RPMI8226 (cell line): ENCODE measurements around the gene RNF217.
"Not testable (repeated sequence)": the region's sequence is repeated elsewhere in the genome, so short reads cannot be mapped to it uniquely, and the experiment has no call there.

Experiments used
- DNase-seq: peaks from one replicate; pipeline ENCODE4 v3.0.0-alpha.2; 2015

RNF217 gene

DNA sequence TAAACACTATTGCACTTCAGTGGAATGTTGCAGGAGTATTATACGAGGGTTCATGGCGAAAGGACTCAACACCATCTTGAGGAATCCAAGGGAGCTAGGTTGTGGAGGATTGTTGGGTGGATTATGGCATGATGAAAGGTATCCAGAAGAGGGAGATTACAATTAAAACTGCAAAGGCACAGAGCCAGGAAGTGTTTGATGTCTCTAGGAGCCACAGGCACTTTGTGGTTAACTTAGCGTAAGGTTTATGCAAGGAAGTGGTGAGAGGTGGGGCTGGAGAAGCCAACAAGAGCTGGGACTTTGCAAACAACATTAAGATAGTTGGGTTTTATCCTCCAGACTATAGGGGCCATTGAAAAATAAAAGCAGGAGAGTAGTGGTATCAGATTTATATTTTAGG, 104.7 kb downstream of the RNF217 start:
- DNase-seq = no peak

- DNase-seq = no peak
Observed at GRCh38 chr6:125067552-125067951, 105.3 kb downstream of the RNF217 start.

DNA sequence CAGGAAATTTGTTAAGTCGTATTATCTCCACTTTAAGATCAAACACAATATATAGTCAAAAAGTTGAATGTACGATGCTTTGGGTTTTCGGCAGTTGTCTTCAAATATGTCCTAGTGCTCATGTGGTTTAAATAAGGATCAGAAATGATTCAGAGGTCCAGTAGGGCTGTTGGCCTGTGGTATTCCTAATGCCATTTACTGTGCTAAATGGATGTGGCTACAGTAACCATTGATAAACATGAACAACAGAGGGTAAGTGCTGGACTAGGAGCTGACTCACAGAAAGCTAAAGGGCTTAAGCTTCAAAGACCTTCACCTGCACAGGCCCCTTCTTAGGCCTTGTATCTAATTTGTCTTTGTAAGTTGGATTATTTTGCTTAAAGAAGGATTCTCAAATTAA, 110.8 kb downstream of the RNF217 start:
- no peak for DNase-seq

DNA sequence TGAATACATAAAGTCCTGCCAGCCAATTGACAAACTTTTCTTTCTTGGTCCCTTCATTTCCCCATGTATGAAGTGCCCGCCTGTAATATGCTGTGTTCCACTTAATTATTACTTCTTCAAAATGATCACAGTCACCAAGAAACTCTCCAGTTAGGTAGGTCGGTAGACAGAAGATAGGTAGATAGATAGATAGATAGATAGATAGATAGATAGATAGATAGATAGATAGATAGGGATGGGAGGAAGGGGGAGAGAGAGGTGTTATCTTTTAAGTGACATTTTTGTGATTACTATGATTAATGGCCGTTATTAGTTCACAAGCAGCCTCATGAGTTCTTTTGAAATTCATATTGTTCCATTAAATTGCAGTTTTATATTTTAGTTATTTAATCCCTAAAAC, 111.9 kb downstream of the RNF217 start:
- no peak for DNase-seq

GRCh38 chr6:125075073-125075472, 112.8 kb downstream of the RNF217 start:
- not testable (repeated sequence) for DNase-seq

DNA sequence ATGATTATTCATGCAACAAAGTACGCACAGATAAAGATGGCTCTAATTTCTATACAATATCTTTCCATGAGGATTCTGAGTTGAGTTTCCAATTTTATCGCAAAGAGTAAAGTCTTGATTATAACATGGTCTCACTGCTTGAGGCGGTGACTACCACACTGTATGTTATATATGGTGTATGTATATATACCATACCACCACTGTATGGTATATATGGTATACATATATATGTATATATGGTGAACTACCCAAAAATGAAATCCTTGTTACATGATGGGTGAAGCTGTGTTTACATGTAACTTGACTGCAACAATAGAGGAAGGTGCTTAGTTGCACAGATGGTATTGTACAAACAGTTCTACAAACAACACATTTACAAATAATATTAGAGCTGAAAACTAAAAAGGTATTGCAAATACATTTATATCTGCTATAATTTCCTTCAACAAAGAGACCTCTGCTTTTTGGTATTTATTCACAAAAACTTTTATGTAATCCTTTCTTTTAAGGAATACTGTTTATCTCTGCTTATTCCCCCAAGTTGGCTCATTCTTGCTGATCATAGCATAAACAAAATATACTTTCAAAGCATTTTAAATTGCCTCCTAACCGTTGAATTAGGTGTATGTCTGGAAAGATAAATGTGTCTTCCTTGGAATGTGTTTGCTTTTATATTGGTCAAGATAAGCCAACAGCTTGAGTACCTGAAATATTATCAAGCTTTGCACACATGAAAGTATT, 113.7 kb downstream of the RNF217 start:
- DNase-seq = no peak

- no peak for DNase-seq
Observed at GRCh38 chr6:125076482-125076742, 114.2 kb downstream of the RNF217 start.

GRCh38 chr6:125077453-125077852, 115.2 kb downstream of the RNF217 start:
- no peak for DNase-seq

- DNase-seq = no peak
Observed at GRCh38 chr6:125078602-125079321, 116.5 kb downstream of the RNF217 start.

DNA sequence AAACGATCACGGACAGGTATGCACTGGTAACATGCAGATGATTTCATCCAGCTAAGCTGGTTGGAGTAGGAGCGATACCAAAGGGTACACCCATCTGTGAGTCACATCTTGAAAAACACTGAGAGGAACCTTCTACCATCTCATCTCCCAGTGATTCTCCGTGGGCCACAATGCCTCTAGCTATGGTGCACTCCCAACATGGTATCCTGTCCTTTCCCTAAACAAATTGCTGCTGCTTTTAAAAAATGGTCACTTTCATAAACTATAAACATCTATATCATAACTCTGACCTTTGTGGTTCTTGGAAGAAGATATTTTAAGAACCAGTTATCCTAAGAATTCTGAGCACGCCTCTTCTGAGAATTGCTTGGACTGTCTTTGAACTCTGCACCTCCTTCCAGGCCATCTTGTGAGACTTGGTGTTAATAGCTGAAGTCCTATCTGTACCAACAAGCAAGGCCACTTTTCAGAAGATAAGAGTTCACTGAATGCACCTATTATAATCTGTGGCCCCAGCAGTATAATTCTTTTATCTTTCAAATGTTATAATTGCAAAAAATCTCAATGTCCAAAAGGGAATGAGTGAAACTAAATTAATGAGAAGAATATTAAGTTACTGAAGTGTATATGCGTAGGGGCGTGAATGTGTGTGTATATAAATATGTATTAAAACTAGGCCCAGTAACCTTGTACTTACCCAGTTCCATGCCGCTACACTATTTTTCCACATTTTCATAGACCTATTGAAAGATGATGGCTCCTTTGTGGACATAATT, 120.9 kb downstream of the RNF217 start:
- DNase-seq = no peak

GRCh38 chr6:125083684-125083990, 121.4 kb downstream of the RNF217 start:
- DNase-seq = no peak

DNA sequence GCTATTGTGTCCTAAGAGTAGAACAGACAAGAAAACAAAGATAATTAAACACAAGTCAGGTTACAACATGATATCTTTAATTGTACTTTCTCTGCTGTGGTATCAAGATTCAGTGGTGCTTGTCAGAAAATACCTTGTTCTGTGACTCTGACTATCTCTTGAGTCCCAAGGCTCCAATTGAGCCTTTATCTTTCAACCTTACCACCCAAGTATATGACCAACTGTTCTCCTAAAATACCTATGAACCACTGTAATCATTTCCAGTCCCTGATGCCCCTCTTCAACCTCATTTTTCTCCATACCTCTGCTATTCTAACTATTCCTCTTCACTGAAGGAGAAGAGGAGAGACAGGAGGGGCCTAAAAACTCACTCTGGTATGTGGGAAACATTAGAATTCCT, 124.5 kb downstream of the RNF217 start:
- no peak for DNase-seq

GRCh38 chr6:125088963-125089362, 126.7 kb downstream of the RNF217 start:
- no peak for DNase-seq

GRCh38 chr6:125094563-125094962, 132.3 kb downstream of the RNF217 start:
- no peak for DNase-seq

DNA sequence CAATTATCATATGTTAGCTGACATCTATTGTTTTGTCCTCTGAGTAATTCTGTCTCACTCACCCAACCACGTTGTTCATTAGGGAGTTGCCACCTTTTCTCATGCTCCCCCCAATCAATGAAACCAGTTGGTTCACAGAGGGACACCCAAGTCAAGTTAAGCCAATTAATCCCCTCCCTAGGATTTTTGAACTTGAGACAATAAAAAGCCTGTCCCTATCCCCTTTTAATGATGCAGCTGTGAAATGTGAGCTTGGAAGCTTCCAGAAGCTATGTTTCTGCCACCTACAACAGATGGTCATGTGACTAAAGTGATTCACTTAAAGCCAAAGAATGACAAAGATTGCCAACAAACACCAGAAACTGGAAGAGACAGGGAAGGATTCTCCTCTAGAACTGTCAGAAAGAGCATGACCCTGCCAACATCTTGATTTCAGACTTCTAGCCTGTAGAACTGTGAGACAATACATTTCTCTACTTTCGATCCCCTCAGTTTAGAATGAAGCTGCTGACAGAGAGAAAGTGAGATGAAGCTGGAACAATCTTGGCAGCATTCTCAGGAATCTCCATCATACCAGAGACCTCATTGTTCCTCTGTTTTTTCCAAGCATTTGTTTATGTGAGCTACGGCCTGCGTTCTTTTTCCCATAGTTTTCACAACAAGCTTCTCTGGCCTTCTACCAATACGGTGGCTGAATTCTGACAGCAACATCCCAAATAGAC, 133.5 kb downstream of the RNF217 start:
- DNase-seq = no peak

DNA sequence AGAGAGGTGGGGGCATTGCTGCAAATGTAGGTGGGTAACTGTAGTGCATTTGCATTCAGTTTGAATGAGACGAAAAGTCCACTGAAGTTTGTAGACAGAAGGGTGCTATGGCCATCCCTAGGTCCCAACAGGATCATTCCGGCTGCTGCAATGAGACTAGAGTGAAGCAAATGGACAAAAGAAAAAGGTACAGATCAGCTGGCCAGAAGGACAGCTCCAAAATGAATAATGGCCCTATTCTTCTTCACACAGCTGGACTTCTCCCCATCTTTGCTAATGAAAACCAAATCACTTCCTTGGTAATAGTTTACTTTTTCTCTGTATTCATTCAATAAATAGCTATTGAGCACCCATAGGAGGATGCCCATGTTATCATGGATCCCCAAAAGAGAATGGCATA, 134.9 kb downstream of the RNF217 start:
- DNase-seq = no peak

GRCh38 chr6:125098253-125098652, 136.0 kb downstream of the RNF217 start:
- no peak for DNase-seq

DNA sequence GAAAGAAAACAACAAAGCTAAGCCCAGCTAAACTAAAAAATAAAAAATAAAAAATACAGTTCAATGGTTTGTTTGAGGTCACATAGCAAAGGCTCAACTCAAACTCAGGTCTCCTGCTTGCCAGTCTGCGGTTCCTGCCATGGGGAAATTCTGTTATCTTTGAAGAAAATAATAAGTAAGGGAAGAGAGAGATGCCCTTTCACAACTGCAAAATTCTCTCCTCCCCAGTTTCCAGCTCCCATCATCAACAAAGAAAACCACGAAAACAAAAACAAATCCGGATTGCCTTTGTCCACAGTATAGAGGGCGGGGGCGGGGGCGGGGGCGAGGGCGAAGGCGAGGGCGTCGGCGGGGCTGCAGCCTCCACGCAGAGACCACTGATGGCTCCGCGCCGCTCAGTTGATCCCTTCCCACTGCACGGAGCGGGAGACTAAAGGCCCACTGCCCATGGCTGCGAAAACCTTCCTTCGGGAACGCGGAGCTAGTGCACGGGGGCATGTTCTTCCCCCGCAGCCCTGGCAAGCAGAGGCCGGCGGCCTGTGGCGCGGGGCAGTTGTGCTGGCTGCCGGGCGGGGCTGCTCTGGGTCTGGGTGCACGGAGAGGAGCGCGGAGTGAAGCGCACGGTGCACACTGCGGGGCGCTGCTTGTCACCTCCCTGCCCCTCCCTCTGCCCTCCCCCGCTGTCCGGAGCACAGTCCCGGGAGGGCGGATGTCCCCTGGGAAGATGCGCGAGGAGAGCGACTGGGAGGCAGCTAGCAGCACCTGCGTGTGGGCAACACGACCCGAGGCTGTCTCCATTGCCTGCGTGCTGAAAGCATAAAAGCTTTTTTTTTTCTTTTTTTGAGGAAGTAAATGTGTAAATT, 137.2 kb downstream of the RNF217 start:
- DNase-seq = peak; percentile 19

DNA sequence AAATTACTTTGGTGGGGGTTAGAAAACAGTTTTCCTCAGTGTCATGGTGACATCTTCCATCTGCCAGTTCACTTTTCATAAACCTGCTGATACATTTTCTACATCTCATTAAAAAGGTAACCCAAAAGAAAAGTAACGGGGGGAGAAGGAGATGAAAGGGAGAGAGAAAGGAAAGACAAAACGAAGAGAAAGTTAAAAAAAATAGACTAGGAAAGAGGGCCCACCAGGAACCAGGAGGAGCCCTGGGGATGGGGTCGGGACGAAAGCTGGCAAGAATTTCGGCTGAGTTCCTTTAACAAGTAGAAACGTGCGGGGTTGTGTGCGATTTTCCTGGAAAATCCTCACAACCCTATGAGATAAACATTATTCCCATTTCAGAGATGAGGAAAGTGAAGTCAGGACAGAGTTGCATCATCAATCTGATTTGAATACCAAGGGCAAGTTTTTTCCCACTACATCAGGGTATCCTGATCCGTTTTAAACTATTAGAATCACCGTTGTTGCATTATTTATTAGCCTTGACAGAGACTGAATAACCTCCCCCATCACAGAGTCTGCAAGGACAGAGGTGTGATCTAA, 137.9 kb downstream of the RNF217 start:
- DNase-seq = no peak

DNA sequence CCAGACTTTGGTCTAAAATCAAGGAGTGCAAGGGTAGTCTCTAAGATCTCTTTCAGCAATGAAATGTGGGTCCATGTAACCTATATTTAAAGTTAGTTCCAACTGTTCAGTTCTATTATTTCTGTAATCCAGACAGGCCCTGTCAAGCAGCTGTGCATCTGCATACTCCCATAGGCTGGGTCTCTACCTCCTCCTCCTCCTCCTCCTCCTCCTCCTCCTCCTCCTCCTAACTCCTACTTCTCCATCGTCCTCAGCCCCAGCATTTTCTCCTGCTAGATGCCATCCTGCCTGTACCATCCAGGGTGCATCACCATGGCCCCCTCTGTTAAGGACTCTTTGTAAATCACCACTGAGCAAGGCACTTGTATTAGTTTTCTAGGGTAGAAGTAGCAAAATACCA, 138.9 kb downstream of the RNF217 start:
- no peak for DNase-seq

DNA sequence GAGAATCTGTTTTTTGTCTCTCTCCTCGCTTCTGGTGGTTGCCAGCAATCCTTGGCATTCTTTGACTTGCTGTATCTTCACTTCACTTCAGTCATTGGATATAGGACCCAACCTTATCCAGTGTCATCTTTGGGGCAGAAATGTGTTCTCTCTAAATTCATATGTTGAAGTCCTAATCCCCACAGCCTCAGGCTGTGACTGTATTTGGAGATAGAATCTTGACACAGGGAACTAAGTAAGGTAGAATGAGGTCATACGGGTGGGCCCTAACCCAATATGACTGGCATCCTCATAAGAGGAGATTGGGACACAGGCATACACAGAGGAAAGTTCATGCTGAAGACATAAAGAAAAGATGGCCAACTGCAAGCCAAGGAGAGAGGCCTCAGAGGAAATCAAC, 139.4 kb downstream of the RNF217 start:
- DNase-seq = no peak

GRCh38 chr6:125102411-125102810, 140.2 kb downstream of the RNF217 start:
- no peak for DNase-seq
